IMR-90 (cell line): ENCODE results near the gene SERPINA12. TPM values are rescaled to one million over a fixed set of nuclear protein-coding genes. Genes with fewer than 3 reads are reported as not detected.

Experiments used
- ATAC-seq: fragments of 200-7000 bp; cut with Tn5 transposase; 2 replicates; pipeline ENCODE4 v1.9.1; 2020; ENCODE audit warnings: low read depth, mild to moderate bottlenecking, moderate library complexity
- BruUV-seq: library from RNA; stranded (reverse); fragments of 400-500 nt; replicated peaks from 2 replicates; lab custom pipeline; 2021; lab: Mats Ljungman, UMichigan
- CTCF ChIA-PET: fragments of 300-600 bp; formaldehyde crosslinking; extraction: SDS; loops from one replicate; lab custom pipeline; 2021; ENCODE audit warnings: antibody characterized with exemption; lab: Yijun Ruan, JAX
- POLR2A ChIA-PET: fragments of 300-600 bp; sonication (Branson Sonifier 250); formaldehyde crosslinking; loops from one replicate; lab custom pipeline; 2022; ENCODE audit warnings: antibody characterized with exemption; ENCODE audit not compliant: unreplicated experiment; lab: Charles Lee
- DNase-seq: peaks from one replicate; pipeline ENCODE4 v3.0.0; 2013
- H2AFZ ChIP-seq: replicated peaks from 2 replicates; pipeline ENCODE3; 2013; ENCODE audit warnings: low read length, mild to moderate bottlenecking; ENCODE audit not compliant: poor library complexity
- H2AK5ac ChIP-seq: 2 replicates; pipeline ENCODE4 v1.6.1; 2013; ENCODE audit warnings: low read depth, low read length, inconsistent platforms
- H2AK9ac ChIP-seq: replicated peaks from 2 replicates; pipeline ENCODE3; 2013; ENCODE audit warnings: mild to moderate bottlenecking, low read depth, low read length, moderate library complexity; ENCODE audit not compliant: poor library complexity
- H2BK120ac ChIP-seq: 2 replicates; pipeline ENCODE4 v1.6.1; 2013; ENCODE audit warnings: low read depth, low read length, inconsistent platforms
- H2BK15ac ChIP-seq: 3 replicates; pipeline ENCODE4 v1.6.1; 2013; ENCODE audit warnings: low read depth, low read length, inconsistent platforms
- H2BK20ac ChIP-seq: 2 replicates; pipeline ENCODE4 v1.6.1; 2013; ENCODE audit warnings: low read depth, mild to moderate bottlenecking, inconsistent platforms, low read length, moderate library complexity
- H2BK5ac ChIP-seq: 2 replicates; pipeline ENCODE4 v1.6.1; 2013; ENCODE audit warnings: mild to moderate bottlenecking, low read depth, low read length, inconsistent platforms; ENCODE audit not compliant: poor library complexity, severe bottlenecking
- H3K14ac ChIP-seq: replicated peaks from 2 replicates; pipeline ENCODE4 v1.6.1; 2013; ENCODE audit warnings: low read depth, low read length, inconsistent platforms
- H3K18ac ChIP-seq: 2 replicates; pipeline ENCODE4 v1.6.1; 2013; ENCODE audit warnings: low read depth, low read length, control low read depth
- H3K23ac ChIP-seq: 2 replicates; pipeline ENCODE4 v1.6.1; 2013; ENCODE audit warnings: low read depth, low read length, inconsistent platforms
- H3K27ac ChIP-seq: 2 replicates; pipeline ENCODE4 v1.5.1; 2013; ENCODE audit warnings: mild to moderate bottlenecking, control low read depth, low read length; ENCODE audit not compliant: insufficient read depth
- H3K27me3 ChIP-seq: 2 replicates; pipeline ENCODE4 v1.6.1; 2013; ENCODE audit warnings: low read length; ENCODE audit not compliant: control insufficient read depth, insufficient read depth
- H3K36me3 ChIP-seq: 2 replicates; pipeline ENCODE4 v1.6.1; 2013; ENCODE audit warnings: low read length, mixed read lengths; ENCODE audit not compliant: control insufficient read depth, insufficient read depth
- H3K4ac ChIP-seq: 2 replicates; pipeline ENCODE4 v1.6.1; 2013; ENCODE audit warnings: low read depth, low read length, inconsistent platforms
- H3K4me1 ChIP-seq: 2 replicates; pipeline ENCODE4 v1.6.1; 2013; ENCODE audit warnings: low read length, mixed read lengths; ENCODE audit not compliant: control insufficient read depth, insufficient read depth
- H3K4me2 ChIP-seq: 2 replicates; pipeline ENCODE4 v1.6.1; 2013; ENCODE audit warnings: low read depth, mild to moderate bottlenecking, control low read depth, low read length, moderate library complexity
- H3K4me3 ChIP-seq: 2 replicates; pipeline ENCODE4 v1.5.1; 2013; ENCODE audit warnings: low read depth, mild to moderate bottlenecking, control low read depth, low read length, moderate library complexity; ENCODE audit not compliant: insufficient read depth
- H3K56ac ChIP-seq: 2 replicates; pipeline ENCODE4 v1.6.1; 2013; ENCODE audit warnings: low read length, inconsistent platforms; ENCODE audit not compliant: insufficient read depth; ENCODE audit errors: extremely low read depth
- H3K79me1 ChIP-seq, 2 experiments: 2 replicates each; pipeline ENCODE4 v1.6.1; 2013; ENCODE audit warnings: low read length in 2 of 2, inconsistent platforms in 1 of 2, low read depth in 1 of 2
- H3K9ac ChIP-seq: 2 replicates; pipeline ENCODE4 v1.6.1; 2013; ENCODE audit warnings: low read depth, low read length, control low read depth
- H3K9me1 ChIP-seq: 2 replicates; pipeline ENCODE4 v1.6.1; 2013; ENCODE audit warnings: low read length, inconsistent platforms; ENCODE audit not compliant: insufficient read depth
- H3K9me3 ChIP-seq: 2 replicates; pipeline ENCODE4 v1.6.1; 2013; ENCODE audit warnings: low read length; ENCODE audit not compliant: control insufficient read depth, insufficient read depth
- H4K20me1 ChIP-seq: 2 replicates; pipeline ENCODE4 v1.6.1; 2013; ENCODE audit warnings: low read length, inconsistent platforms; ENCODE audit not compliant: insufficient read depth
- H4K5ac ChIP-seq: 2 replicates; pipeline ENCODE4 v1.6.1; 2013; ENCODE audit warnings: mild to moderate bottlenecking, low read depth, low read length, control low read depth
- H4K8ac ChIP-seq, 2 experiments: 2 replicates each; pipeline ENCODE4 v1.6.1; 2013; ENCODE audit warnings: low read depth in 2 of 2, low read length in 2 of 2, control low read depth in 1 of 2, inconsistent platforms in 1 of 2
- H4K91ac ChIP-seq: 2 replicates; pipeline ENCODE4 v1.6.1; 2013; ENCODE audit warnings: low read depth, low read length, inconsistent platforms; ENCODE audit not compliant: insufficient read depth
- CHD1 ChIP-seq: IDR thresholded peaks from 2 replicates; pipeline ENCODE4 v1.6.1; 2012; ENCODE audit warnings: low read depth, low read length, improper control_type of control experiment
- WGBS, 2 experiments: methylation state at CpG; one replicate each; pipeline versions ENCODE4 v1.1.5 to v1.1.7; 2013; ENCODE audit warnings: missing lambda C conversion rate in 2 of 2; ENCODE audit not compliant: insufficient read length in 1 of 2; ENCODE audit errors: extremely low coverage in 2 of 2; 5-methylcytosine and 5-hydroxymethylcytosine counted together
- dilution Hi-C: fragments of 300-500 bp; cut with HindIII; formaldehyde crosslinking; loops from one replicate; pipeline ENCODE4 v1.14.3; 2018; ENCODE audit warnings: low sequenced_read_pairs; ENCODE audit not compliant: unreplicated experiment
- in situ Hi-C: fragments of 300-500 bp; cut with MboI; formaldehyde crosslinking; loops from 3 replicates; pipeline ENCODE4 v1.14.3; 2019; ENCODE audit warnings: low sequenced_read_pairs, inconsistent platforms, mixed read lengths
- intact Hi-C: fragments of 100-400 bp; cut with micrococcal nuclease; formaldehyde crosslinking; loops from 2 replicates; pipeline ENCODE4 v1.10.0; 2022
- polyA plus RNA-seq, 3 experiments: library from polyadenylated mRNA; depleted of rRNA; stranded (reverse); fragments of >200 nt; gene quantifications; 2 replicates each; pipeline ENCODE4 v1.2.3, GENCODE V29; 2012; ENCODE audit warnings: low replicate concordance in 1 of 3
- total RNA-seq: library from RNA; depleted of rRNA; stranded (reverse); fragments of >200 nt; gene quantifications from 2 replicates; pipeline ENCODE4 v1.2.3, GENCODE V29; 2012

Gene SERPINA12
- total and polyA plus RNA-seq, 2 of the 4 experiments (the other 2 are of a cell fraction), result not detected

DNA sequence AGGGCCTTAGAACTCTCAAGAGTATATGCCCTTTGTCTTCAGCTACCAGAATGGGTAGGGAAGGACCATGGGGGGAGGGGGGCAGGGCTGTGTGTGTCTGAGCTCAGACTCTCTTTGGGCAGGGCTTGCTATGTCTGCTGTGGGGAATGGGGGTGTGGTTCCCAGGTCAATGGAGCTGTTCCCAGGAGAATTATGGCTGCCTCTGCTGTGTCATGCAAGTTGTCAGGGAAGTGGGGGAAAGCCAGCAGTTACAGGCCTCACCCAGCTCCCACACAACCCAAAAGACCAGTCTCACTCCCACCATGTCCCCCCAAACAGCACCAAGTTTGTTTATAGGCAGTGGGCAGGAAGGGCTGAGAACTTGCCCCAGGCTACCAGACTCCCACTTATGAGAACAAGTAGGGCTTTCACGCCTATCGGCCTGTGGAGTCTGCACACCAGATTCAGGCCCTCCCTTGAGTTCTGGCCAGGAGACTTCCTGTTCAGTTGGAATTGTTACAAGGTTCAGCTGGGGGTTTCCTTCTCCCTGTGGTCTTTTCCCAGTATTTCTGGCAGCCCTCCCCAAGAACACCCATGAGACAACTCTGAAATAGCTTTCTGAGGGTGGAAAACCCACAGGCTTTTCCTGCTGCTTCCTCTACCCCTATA, 50.6 kb downstream of the SERPINA12 start:
- no peak for DNase-seq
- Histone ChIP-seq H4K8ac (no peak overlapping the region), H3K4me1 (no peaks in the 10 kb centered on the region), H3K9ac (no peak overlapping the region), H3K23ac (no peak overlapping the region), H3K4ac (no peak overlapping the region), H2BK5ac (no peak overlapping the region), H4K91ac (no peak overlapping the region), H3K9me1 (no peaks in the 10 kb centered on the region), H3K4me3 (no peak overlapping the region), H3K79me1 (no peaks in the 10 kb centered on the region), H2AK9ac (no peak overlapping the region), H3K4me2 (no peak overlapping the region), H2AK5ac (no peak overlapping the region), H4K20me1 (no peaks in the 10 kb centered on the region), H3K9me3 (no peaks in the 10 kb centered on the region), H2BK20ac (no peak overlapping the region), H3K14ac (no peak overlapping the region), H3K27ac (no peak overlapping the region), H4K5ac (no peak overlapping the region), H3K56ac (no peak overlapping the region), H2BK15ac (no peak overlapping the region), H2BK120ac (no peak overlapping the region), H3K18ac (no peak overlapping the region), H2AFZ (no peak overlapping the region), H3K27me3 (no peaks in the 10 kb centered on the region), H3K36me3 (no peaks in the 10 kb centered on the region)
- dilution Hi-C loops, result no loop called here
- no peak for TF ChIP-seq CHD1
- in situ Hi-C loops, result no loop called here
- ChIA-PET POLR2A (no interaction called here), CTCF (interaction anchor here (0.7 kb wide), 1 partner anchor 11 kb away, joined by 4 read pairs; no protein-coding TSS in a partner anchor)
- no peak for ATAC-seq
- no TSS peak for BruUV-seq
- WGBS, 2 experiments, result no CpG with 5 or more reads among the region's 2 CpGs
- intact Hi-C loops, result no loop called here
